ENCODE measurements around the gene TMEM163. TPM values are rescaled to one million over a fixed set of nuclear protein-coding genes. Genes with fewer than 3 reads are reported as not detected.

TMEM163 gene
- polyA plus RNA-seq, 3 donors, result 0.01 TPM; not detected in 2

DNA sequence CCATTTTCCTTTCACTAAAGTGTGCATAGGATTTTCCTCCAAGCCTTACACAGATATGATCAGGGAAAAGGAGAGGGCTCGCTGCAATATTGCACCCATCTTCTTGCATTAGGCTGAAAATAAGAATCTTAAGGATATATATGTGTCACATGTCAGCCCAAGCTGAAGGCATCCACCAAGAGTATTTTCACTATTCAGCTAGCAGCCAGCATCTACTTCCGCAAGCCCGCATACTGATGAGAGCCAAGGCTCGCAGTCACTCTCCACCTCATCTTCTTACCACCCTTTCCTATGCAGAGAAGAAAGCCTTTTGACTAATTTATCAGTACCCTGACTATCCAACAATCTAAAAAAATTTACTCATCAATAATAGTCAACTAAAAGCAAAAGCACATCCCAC is 6.1 kb downstream of the TMEM163 start:
- peaks cover 31% of the 10 kb centered on the region in 2 donors for H3K27me3 ChIP-seq (ENCODE audit: control insufficient read depth in 2 of 2, insufficient read depth in 2 of 2, low read length in 2 of 2)

DNA sequence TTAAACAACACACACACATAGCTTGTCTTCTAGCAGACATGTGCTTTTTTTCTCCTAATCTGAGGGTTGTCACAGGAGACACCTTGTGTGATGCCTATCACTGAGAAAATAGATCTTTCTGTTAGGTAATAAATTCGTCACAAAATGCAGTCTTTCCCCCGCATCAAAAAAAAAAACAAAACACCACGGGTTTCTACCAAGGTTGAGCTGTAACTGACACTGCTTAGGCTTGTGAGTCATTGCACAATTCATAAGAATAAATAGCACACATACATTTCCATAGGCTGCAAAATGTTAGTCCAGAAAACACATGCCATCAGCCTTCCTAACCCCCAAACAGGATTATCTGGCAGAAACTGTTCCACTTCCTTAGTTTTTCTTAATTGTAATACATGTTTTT is 6.5 kb downstream of the TMEM163 start:
- Histone ChIP-seq H3K36me3 (replicated peaks in 1 of 2; ENCODE audit: control insufficient read depth in 1 of 2, insufficient read depth in 2 of 2, low read length in 2 of 2) (no peaks in the 10 kb centered on the region), H3K9ac (ENCODE audit: insufficient read depth, low read length, poor library complexity, severe bottlenecking) (no peak overlapping the region), H3K27ac (ENCODE audit: low read depth in 1 of 2, low read length in 2 of 2) (no peak overlapping the region), H3K27me3 (ENCODE audit: control insufficient read depth in 2 of 2, insufficient read depth in 2 of 2, low read length in 2 of 2) (peaks cover 27 to 29% of the 10 kb centered on the region in 2 donors), H3K9me3 (replicated peaks in 1 of 2; ENCODE audit: control insufficient read depth in 1 of 2, insufficient read depth in 1 of 2, low read length in 2 of 2) (peaks cover 0 to 2% of the 10 kb centered on the region in 2 donors), H3K4me3 (replicated peaks in 1 of 3; ENCODE audit: low read depth in 2 of 3, low read length in 3 of 3) (peak overlapping the region in 1 of 3 experiments; percentile 53), H4K20me1 (ENCODE audit: insufficient read depth, low read length) (no peaks in the 10 kb centered on the region), H3K79me2 (ENCODE audit: insufficient read depth, low read length) (no peaks in the 10 kb centered on the region), H2AFZ (ENCODE audit: insufficient read depth, low read depth, low read length, poor library complexity, severe bottlenecking) (no peak overlapping the region), H3K4me2 (replicated peaks; ENCODE audit: extremely low read depth, low read length, poor library complexity, severe bottlenecking) (peak overlapping the region; percentile 67), H3K4me1 (ENCODE audit: control insufficient read depth in 1 of 2, insufficient read depth in 2 of 2, low read length in 2 of 2) (peaks cover 16 to 18% of the 10 kb centered on the region in 2 donors)
- peaks cover 35 to 51% (median 39%) of the 10 kb centered on the region in 3 donors for H3K27me3 Mint-ChIP-seq (ENCODE audit: low read depth in 3 of 3)
- H3K4me1 Mint-ChIP-seq, result peaks cover 18% of the 10 kb centered on the region
- intact Hi-C loops (cut with micrococcal nuclease), result no loop called here
- peak in 1 of 3 donors; percentile 17 for DNase-seq
- H3K4me3 Mint-ChIP-seq, result peak overlapping the region in 1 of 2 donors; percentile 91
- H3K9me3 Mint-ChIP-seq, result peaks cover 0 to 4% (median 2%) of the 10 kb centered on the region in 7 donors
- H3K27ac Mint-ChIP-seq, result no peak overlapping the region
- TF ChIP-seq, protein P1, sequence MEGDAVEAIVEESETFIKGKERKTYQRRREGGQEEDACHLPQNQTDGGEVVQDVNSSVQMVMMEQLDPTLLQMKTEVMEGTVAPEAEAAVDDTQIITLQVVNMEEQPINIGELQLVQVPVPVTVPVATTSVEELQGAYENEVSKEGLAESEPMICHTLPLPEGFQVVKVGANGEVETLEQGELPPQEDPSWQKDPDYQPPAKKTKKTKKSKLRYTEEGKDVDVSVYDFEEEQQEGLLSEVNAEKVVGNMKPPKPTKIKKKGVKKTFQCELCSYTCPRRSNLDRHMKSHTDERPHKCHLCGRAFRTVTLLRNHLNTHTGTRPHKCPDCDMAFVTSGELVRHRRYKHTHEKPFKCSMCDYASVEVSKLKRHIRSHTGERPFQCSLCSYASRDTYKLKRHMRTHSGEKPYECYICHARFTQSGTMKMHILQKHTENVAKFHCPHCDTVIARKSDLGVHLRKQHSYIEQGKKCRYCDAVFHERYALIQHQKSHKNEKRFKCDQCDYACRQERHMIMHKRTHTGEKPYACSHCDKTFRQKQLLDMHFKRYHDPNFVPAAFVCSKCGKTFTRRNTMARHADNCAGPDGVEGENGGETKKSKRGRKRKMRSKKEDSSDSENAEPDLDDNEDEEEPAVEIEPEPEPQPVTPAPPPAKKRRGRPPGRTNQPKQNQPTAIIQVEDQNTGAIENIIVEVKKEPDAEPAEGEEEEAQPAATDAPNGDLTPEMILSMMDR (IDR thresholded peaks at IDR 0.05), result no peak
- H3K36me3 Mint-ChIP-seq, result peaks cover 0 to 7% of the 10 kb centered on the region in 2 donors
- 0% methylated on average over 1 of the region's 3 CpGs for WGBS (ENCODE audit: insufficient coverage)

More for the DNA sequence above, 6.1 kb downstream of the TMEM163 start:
- Histone ChIP-seq H3K4me2 (replicated peaks; ENCODE audit: extremely low read depth, low read length, poor library complexity, severe bottlenecking) (peak overlapping the region; percentile 67), H3K9ac (ENCODE audit: insufficient read depth, low read length, poor library complexity, severe bottlenecking) (no peak overlapping the region), H3K27ac (ENCODE audit: low read depth in 1 of 2, low read length in 2 of 2) (no peak overlapping the region), H3K9me3 (replicated peaks in 1 of 2; ENCODE audit: control insufficient read depth in 1 of 2, insufficient read depth in 1 of 2, low read length in 2 of 2) (peaks cover 0 to 6% of the 10 kb centered on the region in 2 donors), H2AFZ (ENCODE audit: insufficient read depth, low read depth, low read length, poor library complexity, severe bottlenecking) (peak overlapping the region; percentile 12), H3K4me3 (replicated peaks in 1 of 3; ENCODE audit: low read depth in 2 of 3, low read length in 3 of 3) (peak overlapping the region in 1 of 3 experiments; percentile 53), H3K4me1 (ENCODE audit: control insufficient read depth in 1 of 2, insufficient read depth in 2 of 2, low read length in 2 of 2) (peaks cover 18 to 20% of the 10 kb centered on the region in 2 donors), H3K79me2 (ENCODE audit: insufficient read depth, low read length) (no peaks in the 10 kb centered on the region), H3K36me3 (replicated peaks in 1 of 2; ENCODE audit: control insufficient read depth in 1 of 2, insufficient read depth in 2 of 2, low read length in 2 of 2) (no peaks in the 10 kb centered on the region), H4K20me1 (ENCODE audit: insufficient read depth, low read length) (no peaks in the 10 kb centered on the region)
- peaks cover 0 to 9% of the 10 kb centered on the region in 2 donors for H3K36me3 Mint-ChIP-seq
- peak in 2 of 3 donors; percentile 36 to 37 for DNase-seq
- H3K27ac Mint-ChIP-seq, result peak overlapping the region in 1 of 7 donors; percentile 11
- TF ChIP-seq, protein P1 (IDR thresholded peaks at IDR 0.05), result no peak
- WGBS (ENCODE audit: insufficient coverage), result 0% methylated on average over 3 of the region's 4 CpGs
- H3K4me3 Mint-ChIP-seq, result peak overlapping the region; percentile 48 to 91
- H3K27me3 Mint-ChIP-seq (ENCODE audit: low read depth in 3 of 3), result peaks cover 36 to 51% (median 39%) of the 10 kb centered on the region in 3 donors
- peaks cover 0 to 7% (median 4%) of the 10 kb centered on the region in 7 donors for H3K9me3 Mint-ChIP-seq
- intact Hi-C loops (cut with micrococcal nuclease), result no loop called here
- H3K4me1 Mint-ChIP-seq, result peaks cover 21% of the 10 kb centered on the region
